ENCODE results near the gene PCCA.

DNA sequence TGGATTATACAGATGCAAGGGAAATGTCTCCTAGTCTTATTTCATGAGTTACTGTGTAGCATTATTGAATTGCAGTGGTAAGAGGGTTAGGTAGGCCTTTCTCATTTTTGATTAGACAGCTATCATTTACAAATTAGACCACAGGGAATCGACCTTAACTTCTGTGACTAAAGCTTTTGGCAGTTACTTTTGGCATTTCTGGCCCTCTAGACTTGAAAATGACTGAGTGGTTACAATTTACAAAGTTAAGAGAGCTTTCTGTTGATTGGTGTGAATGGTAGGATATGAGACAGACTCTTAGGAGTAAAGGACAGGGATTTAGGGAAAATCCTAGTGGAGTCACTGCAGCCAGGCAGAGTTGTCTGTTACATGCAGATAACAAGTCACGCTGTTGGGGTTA, 413.6 kb downstream of the PCCA start:
- no peak for TF ChIP-seq ZNF565 (CRISPR knock-in tag; conservative IDR thresholded peaks at IDR 0.05; ENCODE audit: low read depth)
- TF ChIP-seq RARB (CRISPR knock-in tag; IDR thresholded peaks at IDR 0.05), result no peak
- no peak for TF ChIP-seq ZFP3 (CRISPR knock-in tag; IDR thresholded peaks at IDR 0.05)
- TF ChIP-seq, protein P1, sequence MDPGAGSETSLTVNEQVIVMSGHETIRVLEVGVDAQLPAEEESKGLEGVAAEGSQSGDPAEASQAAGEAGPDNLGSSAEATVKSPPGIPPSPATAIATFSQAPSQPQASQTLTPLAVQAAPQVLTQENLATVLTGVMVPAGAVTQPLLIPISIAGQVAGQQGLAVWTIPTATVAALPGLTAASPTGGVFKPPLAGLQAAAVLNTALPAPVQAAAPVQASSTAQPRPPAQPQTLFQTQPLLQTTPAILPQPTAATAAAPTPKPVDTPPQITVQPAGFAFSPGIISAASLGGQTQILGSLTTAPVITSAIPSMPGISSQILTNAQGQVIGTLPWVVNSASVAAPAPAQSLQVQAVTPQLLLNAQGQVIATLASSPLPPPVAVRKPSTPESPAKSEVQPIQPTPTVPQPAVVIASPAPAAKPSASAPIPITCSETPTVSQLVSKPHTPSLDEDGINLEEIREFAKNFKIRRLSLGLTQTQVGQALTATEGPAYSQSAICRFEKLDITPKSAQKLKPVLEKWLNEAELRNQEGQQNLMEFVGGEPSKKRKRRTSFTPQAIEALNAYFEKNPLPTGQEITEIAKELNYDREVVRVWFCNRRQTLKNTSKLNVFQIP (CRISPR knock-in tag; IDR thresholded peaks at IDR 0.05; ENCODE audit: borderline replicate concordance, low read depth), result no peak
- TF ChIP-seq ARNTL (CRISPR knock-in tag; IDR thresholded peaks at IDR 0.05; ENCODE audit: borderline replicate concordance, low read depth), result no peak
- no peak for TF ChIP-seq TCF4 (CRISPR knock-in tag; IDR thresholded peaks at IDR 0.05; ENCODE audit: borderline replicate concordance)
- TF ChIP-seq TOX (CRISPR knock-in tag; IDR thresholded peaks at IDR 0.05; ENCODE audit: borderline replicate concordance), result no peak
- no peak for TF ChIP-seq SNAI2 (CRISPR knock-in tag; IDR thresholded peaks at IDR 0.05)
- TF ChIP-seq, protein P2, sequence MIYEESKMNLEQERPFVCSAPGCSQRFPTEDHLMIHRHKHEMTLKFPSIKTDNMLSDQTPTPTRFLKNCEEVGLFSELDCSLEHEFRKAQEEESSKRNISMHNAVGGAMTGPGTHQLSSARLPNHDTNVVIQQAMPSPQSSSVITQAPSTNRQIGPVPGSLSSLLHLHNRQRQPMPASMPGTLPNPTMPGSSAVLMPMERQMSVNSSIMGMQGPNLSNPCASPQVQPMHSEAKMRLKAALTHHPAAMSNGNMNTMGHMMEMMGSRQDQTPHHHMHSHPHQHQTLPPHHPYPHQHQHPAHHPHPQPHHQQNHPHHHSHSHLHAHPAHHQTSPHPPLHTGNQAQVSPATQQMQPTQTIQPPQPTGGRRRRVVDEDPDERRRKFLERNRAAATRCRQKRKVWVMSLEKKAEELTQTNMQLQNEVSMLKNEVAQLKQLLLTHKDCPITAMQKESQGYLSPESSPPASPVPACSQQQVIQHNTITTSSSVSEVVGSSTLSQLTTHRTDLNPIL (CRISPR knock-in tag; IDR thresholded peaks at IDR 0.05; ENCODE audit: low read depth), result no peak

Measured in SK-N-SH treated with all-trans-retinoic acid at 6 μM for 48 hours (cell line).